ENCODE results near the gene SPI1.

Gene SPI1

GRCh38 chr11:47314992-47315391, 63.4 kb downstream of the SPI1 start:
- Histone ChIP-seq H3K27ac (ENCODE audit: low read length) (no peak overlapping the region), H3K4me1 (ENCODE audit: control insufficient read depth, insufficient read depth, low read length) (no peaks in the 10 kb centered on the region), H3K4me3 (ENCODE audit: low read length in 2 of 2) (no peak overlapping the region), H3K9me3 (ENCODE audit: control insufficient read depth in 2 of 2, low read length in 2 of 2) (no peaks in the 10 kb centered on the region), H3K9ac (ENCODE audit: low read length in 2 of 2) (no peak overlapping the region), H3K36me3 (ENCODE audit: control insufficient read depth in 2 of 2, insufficient read depth in 2 of 2, low read length in 2 of 2) (peaks cover 28 to 32% of the 10 kb centered on the region in 2 donors), H3K27me3 (ENCODE audit: control insufficient read depth in 1 of 2, insufficient read depth in 2 of 2, low read length in 2 of 2) (no peaks in the 10 kb centered on the region)

DNA sequence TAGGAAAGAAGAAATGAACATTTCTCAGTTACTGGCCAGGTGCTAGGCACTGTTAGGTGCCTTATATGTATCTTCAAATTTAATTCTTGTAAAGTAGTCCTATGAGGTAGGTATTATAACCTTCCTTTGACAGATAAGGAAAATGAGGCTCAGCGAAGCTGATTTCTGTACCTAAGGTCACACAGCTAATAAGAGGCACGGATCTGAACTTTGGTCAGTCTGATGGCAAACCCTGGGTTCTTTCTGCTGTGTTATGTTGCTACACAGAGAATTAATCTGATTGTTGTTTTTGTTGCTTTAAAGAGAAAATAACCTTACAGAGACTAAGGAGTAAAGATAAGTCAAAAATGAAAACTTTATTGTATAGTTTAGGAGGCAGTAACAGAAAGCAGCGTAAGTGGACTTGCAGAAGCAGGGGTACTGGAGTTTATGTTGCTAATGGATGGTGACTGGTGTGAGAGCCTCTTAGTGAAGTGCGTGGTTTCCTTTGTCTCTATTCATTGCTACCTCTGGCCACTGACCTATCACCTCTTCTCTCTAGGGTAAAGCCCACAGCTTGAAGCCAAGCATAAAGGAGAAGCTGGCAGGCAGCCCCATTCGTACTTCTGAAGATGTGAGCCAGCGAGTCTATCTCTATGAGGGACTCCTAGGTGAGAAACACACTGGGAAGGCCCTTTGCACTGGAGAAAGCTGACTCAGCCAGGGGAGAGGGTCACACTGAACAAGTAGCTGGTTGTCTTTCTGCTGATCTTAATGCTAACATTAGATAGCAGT, 70.1 kb downstream of the SPI1 start:
- Histone ChIP-seq H3K9me3 (ENCODE audit: control insufficient read depth in 2 of 2, low read length in 2 of 2) (no peaks in the 10 kb centered on the region), H3K36me3 (ENCODE audit: control insufficient read depth in 2 of 2, insufficient read depth in 2 of 2, low read length in 2 of 2) (peaks cover 46 to 51% of the 10 kb centered on the region in 2 donors), H3K27me3 (ENCODE audit: control insufficient read depth in 1 of 2, insufficient read depth in 2 of 2, low read length in 2 of 2) (no peaks in the 10 kb centered on the region), H3K9ac (ENCODE audit: low read length in 2 of 2) (no peak overlapping the region), H3K4me3 (ENCODE audit: low read length in 2 of 2) (no peak overlapping the region), H3K27ac (ENCODE audit: low read length) (no peak overlapping the region), H3K4me1 (ENCODE audit: control insufficient read depth, insufficient read depth, low read length) (no peaks in the 10 kb centered on the region)

DNA sequence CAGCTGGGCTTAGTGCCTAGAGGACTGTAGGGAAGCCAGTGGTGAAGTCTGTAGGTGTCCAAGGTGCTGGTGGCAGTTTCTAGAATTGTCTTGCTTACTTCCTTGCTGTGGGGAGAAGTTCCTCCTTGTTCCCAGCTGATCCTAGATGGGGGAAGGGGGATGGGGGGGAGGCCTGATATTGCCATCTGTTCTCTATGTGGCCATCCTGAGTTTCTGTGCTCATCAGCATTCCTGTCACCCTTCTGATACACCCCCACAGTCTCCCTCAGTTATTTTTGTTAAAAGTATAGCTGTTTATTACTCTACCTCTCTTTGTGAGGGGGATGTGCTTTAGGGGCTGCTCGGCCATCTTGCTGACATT, 71.9 kb downstream of the SPI1 start:
- no peaks in the 10 kb centered on the region for H3K9me3 ChIP-seq (ENCODE audit: control insufficient read depth in 2 of 2, low read length in 2 of 2)
- H3K27ac ChIP-seq (ENCODE audit: low read length): no peak overlapping the region
- H3K4me1 ChIP-seq (ENCODE audit: control insufficient read depth, insufficient read depth, low read length): no peaks in the 10 kb centered on the region
- no peaks in the 10 kb centered on the region for H3K27me3 ChIP-seq (ENCODE audit: control insufficient read depth in 1 of 2, insufficient read depth in 2 of 2, low read length in 2 of 2)
- no peak overlapping the region for H3K9ac ChIP-seq (ENCODE audit: low read length in 2 of 2)
- peaks cover 41 to 46% of the 10 kb centered on the region in 2 donors for H3K36me3 ChIP-seq (ENCODE audit: control insufficient read depth in 2 of 2, insufficient read depth in 2 of 2, low read length in 2 of 2)
- H3K4me3 ChIP-seq (ENCODE audit: low read length in 2 of 2): no peak overlapping the region

- H3K27ac ChIP-seq (ENCODE audit: low read length): no peak overlapping the region
- no peaks in the 10 kb centered on the region for H3K4me1 ChIP-seq (ENCODE audit: control insufficient read depth, insufficient read depth, low read length)
- peaks cover 35 to 40% of the 10 kb centered on the region in 2 donors for H3K36me3 ChIP-seq (ENCODE audit: control insufficient read depth in 2 of 2, insufficient read depth in 2 of 2, low read length in 2 of 2)
- no peaks in the 10 kb centered on the region for H3K9me3 ChIP-seq (ENCODE audit: control insufficient read depth in 2 of 2, low read length in 2 of 2)
- no peaks in the 10 kb centered on the region for H3K27me3 ChIP-seq (ENCODE audit: control insufficient read depth in 1 of 2, insufficient read depth in 2 of 2, low read length in 2 of 2)
- H3K4me3 ChIP-seq (ENCODE audit: low read length in 2 of 2): no peak overlapping the region
- no peak overlapping the region for H3K9ac ChIP-seq (ENCODE audit: low read length in 2 of 2)
These were observed 72.4 kb downstream of the SPI1 start for GRCh38 chr11:47305734-47306483.
